ENCODE results near the gene SUSD1.
"Not testable (repeated sequence)": the region's sequence is repeated elsewhere in the genome, so short reads cannot be mapped to it uniquely, and the experiment has no call there.

DNA sequence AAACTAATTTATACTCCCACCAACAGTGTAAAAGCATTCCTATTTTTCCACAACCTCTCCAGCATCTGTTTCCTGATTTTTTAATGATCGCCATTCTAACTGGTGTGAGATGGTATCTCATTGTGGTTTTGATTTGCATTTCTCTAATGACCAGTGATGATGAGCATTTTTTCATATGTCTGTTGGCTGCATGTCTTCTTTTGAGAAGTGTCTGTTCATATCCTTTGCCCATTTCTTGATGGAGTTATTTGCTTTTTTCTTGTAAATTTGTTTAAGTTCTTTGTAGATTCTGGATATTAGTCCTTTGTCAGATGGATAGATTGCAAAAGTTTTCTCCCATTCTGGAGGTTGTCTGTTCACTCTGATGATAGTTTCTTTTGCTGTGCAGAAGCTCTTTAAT is 15.2 kb upstream of the SUSD1 start:
- TF ChIP-seq, protein P1, sequence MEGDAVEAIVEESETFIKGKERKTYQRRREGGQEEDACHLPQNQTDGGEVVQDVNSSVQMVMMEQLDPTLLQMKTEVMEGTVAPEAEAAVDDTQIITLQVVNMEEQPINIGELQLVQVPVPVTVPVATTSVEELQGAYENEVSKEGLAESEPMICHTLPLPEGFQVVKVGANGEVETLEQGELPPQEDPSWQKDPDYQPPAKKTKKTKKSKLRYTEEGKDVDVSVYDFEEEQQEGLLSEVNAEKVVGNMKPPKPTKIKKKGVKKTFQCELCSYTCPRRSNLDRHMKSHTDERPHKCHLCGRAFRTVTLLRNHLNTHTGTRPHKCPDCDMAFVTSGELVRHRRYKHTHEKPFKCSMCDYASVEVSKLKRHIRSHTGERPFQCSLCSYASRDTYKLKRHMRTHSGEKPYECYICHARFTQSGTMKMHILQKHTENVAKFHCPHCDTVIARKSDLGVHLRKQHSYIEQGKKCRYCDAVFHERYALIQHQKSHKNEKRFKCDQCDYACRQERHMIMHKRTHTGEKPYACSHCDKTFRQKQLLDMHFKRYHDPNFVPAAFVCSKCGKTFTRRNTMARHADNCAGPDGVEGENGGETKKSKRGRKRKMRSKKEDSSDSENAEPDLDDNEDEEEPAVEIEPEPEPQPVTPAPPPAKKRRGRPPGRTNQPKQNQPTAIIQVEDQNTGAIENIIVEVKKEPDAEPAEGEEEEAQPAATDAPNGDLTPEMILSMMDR (IDR thresholded peaks at IDR 0.05; ENCODE audit: extremely low read depth in 1 of 2, insufficient read depth in 1 of 2, low read depth in 1 of 2, low read length in 2 of 2): not testable (repeated sequence)
- TF ChIP-seq EZH2 (IDR thresholded peaks at IDR 0.05; ENCODE audit: borderline replicate concordance, low read depth, low read length, severe bottlenecking); POLR2A (IDR thresholded peaks at IDR 0.05; ENCODE audit: low read depth, low read length); JUN (IDR thresholded peaks at IDR 0.05; ENCODE audit: borderline replicate concordance, insufficient read depth, insufficient read length, low read depth); POLR2AphosphoS5 (IDR thresholded peaks at IDR 0.05; ENCODE audit: insufficient read depth, low read depth, low read length); FOS (IDR thresholded peaks at IDR 0.05; ENCODE audit: borderline replicate concordance, insufficient read depth, low read length); GATA2 (IDR thresholded peaks at IDR 0.05; ENCODE audit: insufficient read depth, insufficient read length, low read depth, low read length); MYC (IDR thresholded peaks at IDR 0.05; ENCODE audit: low read depth, low read length): not testable (repeated sequence)
- TF ChIP-seq, protein P2, sequence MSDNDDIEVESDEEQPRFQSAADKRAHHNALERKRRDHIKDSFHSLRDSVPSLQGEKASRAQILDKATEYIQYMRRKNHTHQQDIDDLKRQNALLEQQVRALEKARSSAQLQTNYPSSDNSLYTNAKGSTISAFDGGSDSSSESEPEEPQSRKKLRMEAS (IDR thresholded peaks at IDR 0.05; ENCODE audit: insufficient read depth, insufficient read length): not testable (repeated sequence)

All from endothelial cell of umbilical vein (primary cell).